Measurements from ENCODE around the gene CHSY1.

Gene CHSY1

GRCh38 chr15:101126618-101127505 is 125.0 kb downstream of the CHSY1 start:
- TF ChIP-seq REST (IDR thresholded peaks at IDR 0.05; ENCODE audit: low read depth) (no peak), EP300 (IDR thresholded peaks at IDR 0.05; ENCODE audit: borderline replicate concordance) (peak; percentile 42; the same call in 1 of the 2 replicates), NFIC (IDR thresholded peaks at IDR 0.05) (0 out of 2 replicates have a peak, but pooled peaks have one; percentile 28), RAD21 (IDR thresholded peaks at IDR 0.05; ENCODE audit: low read depth) (peak; percentile 7; the same call in 1 of the 2 replicates), TCF12 (IDR thresholded peaks at IDR 0.05; ENCODE audit: low read depth) (0 out of 2 replicates have a peak, but pooled peaks have one; percentile 31), ZBTB7A (IDR thresholded peaks at IDR 0.05; ENCODE audit: low read depth) (no peak)

Measured in Ishikawa (cell line).